ENCODE measurements around the gene FAM118A.

GRCh38 chr22:45303181-45303580 is 6.6 kb upstream of the FAM118A start:
- TF ChIP-seq CTCF (IDR thresholded peaks at IDR 0.05) (no peak), POLR2A (IDR thresholded peaks at IDR 0.05) (no peak)

All from right lobe of liver (tissue), 4 donors.